ENCODE results near the gene SYNDIG1. TPM values are rescaled to one million over a fixed set of nuclear protein-coding genes. Genes with fewer than 3 reads are reported as not detected.

The SYNDIG1 gene
- total RNA-seq, 1 experiment from 2014 or later: 17.9 TPM

- intact Hi-C loops (cut with micrococcal nuclease; ENCODE audit: unreplicated experiment): no loop called here
Observed at GRCh38 chr20:24697411-24697810, 228.0 kb downstream of the SYNDIG1 start.

DNA sequence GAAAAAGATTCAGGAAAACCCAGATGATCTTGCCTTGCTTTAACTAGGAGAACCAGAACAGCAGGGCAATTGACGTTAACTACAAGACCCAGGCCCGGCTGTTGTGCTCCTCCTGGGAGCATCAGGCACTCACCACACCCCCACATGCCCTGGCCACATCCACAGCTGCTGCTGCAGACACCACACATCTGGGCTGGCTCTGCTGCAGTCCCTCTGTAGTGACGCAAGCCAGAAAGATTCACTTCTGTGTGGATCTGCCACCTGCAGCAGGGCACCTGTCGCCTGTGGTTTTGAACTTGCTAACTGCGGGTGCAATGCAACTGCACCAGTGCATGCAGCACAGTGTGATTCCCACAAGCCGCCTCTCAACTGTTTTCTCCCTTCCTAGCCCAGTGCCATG, 228.8 kb downstream of the SYNDIG1 start:
- no TSS peak for BruUV-seq (replicated peaks)
- no peaks in the 10 kb centered on the region for H3K36me3 ChIP-seq (ENCODE audit: insufficient read depth, low read length, poor library complexity, severe bottlenecking)
- TF ChIP-seq CTCF (conservative IDR thresholded peaks at IDR 0.05; ENCODE audit: low read depth, low read length) (no peak), EZH2 (IDR thresholded peaks at IDR 0.05; ENCODE audit: borderline replicate concordance, low read depth, low read length, poor library complexity, severe bottlenecking) (no peak)
- no peak overlapping the region for H3K4me3 ChIP-seq (ENCODE audit: low read depth, low read length, poor library complexity, severe bottlenecking)
- intact Hi-C loops (cut with micrococcal nuclease; ENCODE audit: unreplicated experiment): no loop called here
- no peaks in the 10 kb centered on the region for H3K9me3 ChIP-seq (ENCODE audit: low read depth, low read length, poor library complexity, severe bottlenecking)
- no peaks in the 10 kb centered on the region for H3K27me3 ChIP-seq (replicated peaks; ENCODE audit: insufficient read depth, low read depth, low read length, poor library complexity)
- H3K4me1 ChIP-seq (ENCODE audit: insufficient read depth, low read length, poor library complexity, severe bottlenecking): peaks cover 8% of the 10 kb centered on the region
- POLR2A ChIA-PET (ENCODE audit: low non-redundant PET): no interaction called here
- CTCF ChIA-PET: no interaction called here
- H3K27ac ChIP-seq (ENCODE audit: low read depth, low read length, poor library complexity, severe bottlenecking): no peak overlapping the region
- no peak for DNase-seq (ENCODE audit: low spot score)

More at GRCh38 chr20:24697411-24697810, 228.0 kb downstream of the SYNDIG1 start:
- ChIA-PET CTCF (no interaction called here), POLR2A (ENCODE audit: low non-redundant PET) (no interaction called here)
- H3K4me3 ChIP-seq (ENCODE audit: low read depth, low read length, poor library complexity, severe bottlenecking): no peak overlapping the region
- no peak overlapping the region for H3K27ac ChIP-seq (ENCODE audit: low read depth, low read length, poor library complexity, severe bottlenecking)
- BruUV-seq (replicated peaks): no TSS peak
- no peaks in the 10 kb centered on the region for H3K36me3 ChIP-seq (ENCODE audit: insufficient read depth, low read length, poor library complexity, severe bottlenecking)
- no peaks in the 10 kb centered on the region for H3K27me3 ChIP-seq (replicated peaks; ENCODE audit: insufficient read depth, low read depth, low read length, poor library complexity)
- H3K4me1 ChIP-seq (ENCODE audit: insufficient read depth, low read length, poor library complexity, severe bottlenecking): peaks cover 8% of the 10 kb centered on the region
- no peak for DNase-seq (ENCODE audit: low spot score)
- no peaks in the 10 kb centered on the region for H3K9me3 ChIP-seq (ENCODE audit: low read depth, low read length, poor library complexity, severe bottlenecking)
- no peak for TF ChIP-seq EZH2 (IDR thresholded peaks at IDR 0.05; ENCODE audit: borderline replicate concordance, low read depth, low read length, poor library complexity, severe bottlenecking)
- TF ChIP-seq CTCF (conservative IDR thresholded peaks at IDR 0.05; ENCODE audit: low read depth, low read length): no peak

DNA sequence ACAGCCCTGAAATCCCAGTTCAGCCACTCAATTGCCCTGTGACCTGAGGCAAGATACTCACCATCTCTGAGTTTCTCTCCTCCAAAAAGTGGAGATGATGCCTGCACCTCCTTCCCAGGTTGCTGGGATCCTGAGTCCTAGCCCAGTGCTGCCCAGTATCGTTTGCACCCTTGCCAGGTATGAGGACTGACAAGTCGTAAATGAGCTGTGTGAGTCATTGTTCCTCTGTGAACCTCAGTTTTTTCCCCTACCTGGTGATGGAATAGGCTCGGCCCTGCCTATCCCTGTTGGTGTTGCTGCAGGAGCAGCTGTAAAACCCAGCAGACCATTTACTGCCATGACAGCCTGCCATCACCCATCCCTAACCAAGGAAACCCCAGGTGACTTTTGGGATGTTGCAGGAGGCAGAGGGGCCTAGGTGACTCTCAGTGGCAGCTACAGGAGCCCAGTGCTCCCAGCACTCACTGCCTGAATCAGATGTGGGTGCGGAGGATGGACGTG, 229.3 kb downstream of the SYNDIG1 start:
- no TSS peak for BruUV-seq (replicated peaks)
- H3K27ac ChIP-seq (ENCODE audit: low read depth, low read length, poor library complexity, severe bottlenecking): no peak overlapping the region
- no peak overlapping the region for H3K4me3 ChIP-seq (ENCODE audit: low read depth, low read length, poor library complexity, severe bottlenecking)
- no peaks in the 10 kb centered on the region for H3K36me3 ChIP-seq (ENCODE audit: insufficient read depth, low read length, poor library complexity, severe bottlenecking)
- CTCF ChIA-PET: no interaction called here
- H3K27me3 ChIP-seq (replicated peaks; ENCODE audit: insufficient read depth, low read depth, low read length, poor library complexity): no peaks in the 10 kb centered on the region
- intact Hi-C loops (cut with micrococcal nuclease; ENCODE audit: unreplicated experiment): no loop called here
- TF ChIP-seq EZH2 (IDR thresholded peaks at IDR 0.05; ENCODE audit: borderline replicate concordance, low read depth, low read length, poor library complexity, severe bottlenecking) (no peak), CTCF (conservative IDR thresholded peaks at IDR 0.05; ENCODE audit: low read depth, low read length) (no peak)
- POLR2A ChIA-PET (ENCODE audit: low non-redundant PET): no interaction called here
- no peaks in the 10 kb centered on the region for H3K9me3 ChIP-seq (ENCODE audit: low read depth, low read length, poor library complexity, severe bottlenecking)
- no peak for DNase-seq (ENCODE audit: low spot score)
- peaks cover 8% of the 10 kb centered on the region for H3K4me1 ChIP-seq (ENCODE audit: insufficient read depth, low read length, poor library complexity, severe bottlenecking)

Data from A673 (cell line).